Activated naive CD4-positive, alpha-beta T cell treated with anti-CD3 and anti-CD28 coated beads, Interleukin-2, amount 10 ng/mL, durations not matched to agents 7 days and 5 days (primary cell): ENCODE data around the gene CERK.

Experiments used
- CTCF ChIA-PET: fragments of 350-600 bp; sonication (Branson Sonifier 250); formaldehyde crosslinking; loops from one replicate; lab custom pipeline; 2021; ENCODE audit warnings: antibody characterized with exemption; lab: Charles Lee
- DNase-seq: peaks from one replicate; pipeline ENCODE4 v3.0.0-alpha.2; 2020
- H3K27ac Mint-ChIP-seq: one replicate; pipeline ENCODE4 v1.8.0; 2021; ENCODE audit warnings: mild to moderate bottlenecking, moderate library complexity, mixed read lengths
- H3K27me3 Mint-ChIP-seq: one replicate; pipeline ENCODE4 v1.8.0; 2021; ENCODE audit warnings: mild to moderate bottlenecking, mixed read lengths
- H3K36me3 Mint-ChIP-seq: one replicate; pipeline ENCODE4 v1.8.0; 2021; ENCODE audit warnings: mixed read lengths
- H3K4me1 Mint-ChIP-seq: one replicate; pipeline ENCODE4 v1.8.0; 2021; ENCODE audit warnings: mixed read lengths
- H3K4me3 Mint-ChIP-seq: one replicate; pipeline ENCODE4 v1.8.0; 2021; ENCODE audit warnings: mild to moderate bottlenecking, moderate library complexity, mixed read lengths
- H3K9me3 Mint-ChIP-seq: one replicate; pipeline ENCODE4 v1.8.0; 2021; ENCODE audit warnings: mixed read lengths

Gene CERK

DNA sequence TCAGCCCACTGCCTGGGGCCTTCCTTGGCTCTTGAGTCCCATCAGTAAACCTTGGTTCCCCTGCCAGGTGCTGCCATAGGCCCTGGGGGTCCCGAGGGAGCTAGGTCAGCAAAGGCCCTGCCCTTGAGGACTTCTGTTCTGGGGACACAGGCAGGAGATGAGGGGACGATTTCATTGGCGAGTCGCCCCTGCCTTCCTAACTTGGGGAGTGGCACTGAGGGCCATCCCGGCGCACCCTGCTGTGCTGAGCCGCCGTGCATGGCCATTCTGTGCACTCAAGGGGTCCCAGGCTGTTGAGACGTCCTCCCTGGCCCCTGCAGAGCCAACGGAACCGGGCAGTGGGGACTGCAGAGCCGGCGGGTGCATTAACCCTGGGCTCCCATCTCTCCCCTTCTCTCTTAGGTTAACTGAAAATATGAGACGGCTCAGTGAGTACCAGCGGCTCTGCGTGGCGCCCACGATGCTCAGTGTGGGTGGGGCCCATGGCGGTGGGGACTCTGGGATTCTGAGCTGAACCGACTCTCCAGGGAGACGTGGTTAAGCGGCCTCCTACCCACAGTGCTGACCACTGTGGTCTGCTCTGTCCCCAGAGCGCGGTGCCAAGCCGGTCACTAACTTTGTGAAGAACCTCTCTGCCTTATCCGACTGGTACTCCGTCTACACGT is 74.5 kb downstream of the CERK start:
- H3K27me3 Mint-ChIP-seq = no peaks in the 10 kb centered on the region
- no peak overlapping the region for H3K27ac Mint-ChIP-seq
- peaks cover 16% of the 10 kb centered on the region for H3K4me1 Mint-ChIP-seq
- no peak overlapping the region for H3K4me3 Mint-ChIP-seq
- CTCF ChIA-PET = no interaction called here
- no peaks in the 10 kb centered on the region for H3K9me3 Mint-ChIP-seq
- H3K36me3 Mint-ChIP-seq = no peaks in the 10 kb centered on the region
- DNase-seq = no peak

DNA sequence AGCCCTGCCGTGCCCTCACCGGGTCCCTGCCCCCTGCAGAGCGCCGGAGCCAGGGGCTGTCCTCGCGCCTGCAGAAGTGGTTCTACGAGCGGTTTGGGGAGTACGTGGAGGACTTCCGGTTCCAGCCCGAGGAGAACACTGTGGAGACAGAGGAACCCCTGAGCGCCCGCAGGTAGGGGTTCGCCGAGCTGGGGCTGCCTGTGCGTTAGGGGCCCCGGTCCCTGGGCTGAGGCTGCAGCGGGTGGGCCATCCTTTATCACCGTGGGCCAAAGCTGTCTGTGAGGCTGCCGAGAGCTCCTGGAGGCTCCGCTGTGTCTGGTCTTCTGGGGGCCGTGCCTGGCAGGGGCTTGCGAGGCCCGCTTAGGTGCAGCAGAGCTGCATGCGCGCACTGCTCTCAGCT is 75.1 kb downstream of the CERK start:
- Mint-ChIP-seq H3K9me3 (no peaks in the 10 kb centered on the region), H3K27ac (no peak overlapping the region), H3K4me3 (no peak overlapping the region), H3K27me3 (no peaks in the 10 kb centered on the region), H3K4me1 (peaks cover 16% of the 10 kb centered on the region), H3K36me3 (no peaks in the 10 kb centered on the region)
- no peak for DNase-seq
- CTCF ChIA-PET = no interaction called here

DNA sequence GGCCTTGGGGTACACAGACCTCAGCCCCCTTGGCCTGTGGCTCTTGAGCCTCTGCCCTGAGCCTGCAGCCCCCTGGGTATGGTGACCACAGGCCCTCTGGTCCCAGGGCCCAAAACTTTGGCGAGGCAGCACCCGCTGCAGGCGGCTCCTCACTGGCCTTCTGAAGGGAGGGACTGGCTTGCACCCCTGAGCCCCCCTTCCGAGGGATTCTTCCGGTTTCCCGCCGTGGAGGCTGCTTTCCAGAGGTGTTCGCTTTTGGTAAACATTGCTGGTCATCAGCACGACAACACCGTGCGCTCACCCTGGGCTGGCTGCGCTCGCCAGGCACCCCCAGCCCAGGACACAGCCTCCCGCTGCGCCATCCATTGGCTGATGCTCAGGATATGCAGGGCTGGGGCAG is 75.8 kb downstream of the CERK start:
- no peak overlapping the region for H3K27ac Mint-ChIP-seq
- no peak for DNase-seq
- H3K4me3 Mint-ChIP-seq = no peak overlapping the region
- H3K9me3 Mint-ChIP-seq = no peaks in the 10 kb centered on the region
- peaks cover 16% of the 10 kb centered on the region for H3K4me1 Mint-ChIP-seq
- CTCF ChIA-PET = no interaction called here
- H3K27me3 Mint-ChIP-seq = no peaks in the 10 kb centered on the region
- H3K36me3 Mint-ChIP-seq = no peaks in the 10 kb centered on the region

DNA sequence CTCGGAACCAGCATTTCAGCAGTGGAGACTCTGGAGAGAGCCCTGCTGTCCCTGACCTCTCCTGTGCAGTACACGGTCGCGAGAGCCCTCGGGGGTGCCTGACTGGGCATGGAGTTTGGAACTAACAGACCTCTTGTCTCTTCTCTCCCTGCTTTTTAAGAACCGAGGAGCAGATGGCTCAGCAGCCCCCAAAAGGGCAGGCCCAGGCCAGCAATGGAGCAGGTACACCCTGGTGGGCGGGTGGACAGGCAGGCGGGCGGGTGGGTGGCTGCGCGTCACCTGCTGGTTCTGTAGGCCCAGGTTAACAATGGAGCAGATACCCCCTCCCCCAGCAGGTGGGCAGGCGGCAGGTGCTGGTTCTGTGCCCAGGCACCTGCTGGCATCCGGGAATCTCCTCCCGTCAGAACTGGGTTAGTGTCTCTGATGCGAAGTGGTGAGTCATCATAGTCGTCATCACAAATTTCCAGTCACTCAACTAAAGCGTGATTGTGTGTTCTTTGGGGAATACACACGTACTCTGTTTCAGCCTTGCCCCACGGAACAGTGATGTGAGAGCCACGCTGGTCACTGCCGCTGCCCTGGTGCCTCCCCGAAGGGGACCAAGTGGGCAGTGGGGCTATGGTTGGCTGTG is 76.7 kb downstream of the CERK start:
- H3K27ac Mint-ChIP-seq = no peak overlapping the region
- no peak for DNase-seq
- CTCF ChIA-PET = interaction anchor here (1.6 kb wide), 1 partner anchor 98 kb away, joined by 7 read pairs; no protein-coding TSS in a partner anchor
- no peak overlapping the region for H3K4me3 Mint-ChIP-seq
- H3K4me1 Mint-ChIP-seq = peaks cover 16% of the 10 kb centered on the region
- no peaks in the 10 kb centered on the region for H3K36me3 Mint-ChIP-seq
- H3K27me3 Mint-ChIP-seq = no peaks in the 10 kb centered on the region
- no peaks in the 10 kb centered on the region for H3K9me3 Mint-ChIP-seq

DNA sequence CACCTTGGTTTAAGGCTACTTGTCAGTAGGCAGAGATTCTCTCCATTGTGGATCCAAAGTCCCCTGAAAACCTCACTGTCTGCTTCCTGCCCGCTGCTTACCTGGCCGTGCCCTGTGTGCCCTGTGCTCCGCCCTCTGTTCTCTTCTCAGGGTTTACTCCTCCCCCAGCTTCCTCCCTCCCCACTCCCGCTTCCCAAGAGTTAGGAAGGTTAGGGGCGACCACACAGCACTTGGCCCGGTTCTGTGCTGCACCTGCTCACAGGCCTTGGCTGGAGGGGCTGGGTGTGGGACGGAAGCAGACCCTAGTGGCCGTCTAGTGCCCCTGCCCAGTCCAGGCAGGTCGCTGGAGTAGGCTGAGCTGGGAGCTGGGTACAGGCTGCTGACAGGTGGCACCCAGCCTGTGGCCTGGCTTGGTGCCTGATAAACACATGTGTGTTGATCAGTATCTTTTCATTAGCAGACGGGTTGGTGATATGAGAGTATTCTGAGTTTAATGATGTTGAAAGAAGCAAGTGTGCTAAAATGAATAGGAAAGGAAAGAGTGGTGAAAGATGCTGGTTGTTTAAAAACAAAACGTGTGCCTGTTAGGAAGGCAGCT is 77.3 kb downstream of the CERK start:
- no peak for DNase-seq
- Mint-ChIP-seq H3K27ac (peak overlapping the region; percentile 8), H3K4me3 (no peak overlapping the region), H3K4me1 (peaks cover 16% of the 10 kb centered on the region), H3K36me3 (no peaks in the 10 kb centered on the region), H3K9me3 (no peaks in the 10 kb centered on the region), H3K27me3 (no peaks in the 10 kb centered on the region)
- CTCF ChIA-PET = interaction anchor here (1.6 kb wide), 1 partner anchor 97 kb away, joined by 7 read pairs; no protein-coding TSS in a partner anchor

DNA sequence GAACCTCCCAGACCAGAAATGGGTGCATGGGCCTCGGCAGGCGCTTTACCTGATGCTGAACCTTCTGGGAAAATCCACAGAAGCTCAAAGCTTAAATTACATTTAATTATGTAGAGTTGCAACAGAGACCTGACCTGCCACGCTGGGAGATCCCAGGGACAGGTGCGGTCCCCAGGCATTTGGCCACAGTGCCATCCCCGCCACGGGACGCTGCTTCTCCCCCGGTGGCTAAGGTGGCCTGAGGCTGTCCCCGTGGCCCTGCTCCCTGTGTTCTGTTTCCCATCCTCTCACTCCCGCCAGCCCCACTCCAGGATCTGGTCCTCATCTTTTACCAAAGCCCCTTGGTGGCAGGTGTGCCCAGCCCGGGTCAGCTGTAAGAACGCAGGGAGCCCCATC is 78.3 kb downstream of the CERK start:
- Mint-ChIP-seq H3K4me3 (no peak overlapping the region), H3K9me3 (no peaks in the 10 kb centered on the region), H3K4me1 (peaks cover 16% of the 10 kb centered on the region), H3K36me3 (no peaks in the 10 kb centered on the region), H3K27me3 (no peaks in the 10 kb centered on the region), H3K27ac (no peak overlapping the region)
- DNase-seq = no peak
- CTCF ChIA-PET = interaction anchor here (1.6 kb wide), 1 partner anchor 97 kb away, joined by 7 read pairs; no protein-coding TSS in a partner anchor

DNA sequence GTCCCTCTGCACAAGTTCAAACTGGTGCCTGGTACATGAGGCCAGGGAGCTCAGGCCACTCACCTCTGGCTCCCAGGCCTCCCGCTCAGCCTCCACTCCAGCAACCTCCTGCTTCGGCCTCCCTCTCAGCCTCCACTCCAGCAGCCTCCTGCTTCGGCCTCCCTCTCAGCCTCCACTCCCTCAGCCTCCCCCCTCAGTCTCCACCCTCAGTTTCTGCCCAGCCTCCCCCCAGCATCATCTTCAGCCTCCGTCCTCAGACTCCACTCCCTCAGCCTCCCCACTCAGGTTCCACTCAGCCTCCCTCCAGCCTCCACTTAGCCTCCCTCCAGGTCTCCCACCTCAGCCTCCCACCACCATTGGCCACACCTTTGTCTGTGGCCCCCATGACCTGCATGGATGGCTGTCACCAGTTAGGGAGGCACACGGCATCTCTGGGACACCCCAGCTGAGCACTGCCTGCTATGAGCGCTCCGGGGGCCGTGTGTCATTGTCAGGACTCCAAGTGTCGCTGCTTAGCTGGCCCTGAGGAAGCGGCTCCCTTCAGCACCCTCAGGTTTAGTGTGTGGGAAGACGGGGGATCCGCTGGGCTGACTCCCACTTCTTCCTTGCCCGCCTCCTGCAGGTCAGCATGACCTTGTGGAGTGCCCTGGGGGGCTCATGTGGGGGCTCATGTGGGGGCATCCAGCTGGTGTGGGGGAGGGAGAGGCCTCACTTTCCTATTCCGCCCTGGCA is 78.8 kb downstream of the CERK start:
- no peaks in the 10 kb centered on the region for H3K27me3 Mint-ChIP-seq
- no peaks in the 10 kb centered on the region for H3K9me3 Mint-ChIP-seq
- no peaks in the 10 kb centered on the region for H3K36me3 Mint-ChIP-seq
- H3K4me1 Mint-ChIP-seq = peaks cover 19% of the 10 kb centered on the region
- DNase-seq = no peak
- peak overlapping the region; percentile 62 for H3K27ac Mint-ChIP-seq
- no peak overlapping the region for H3K4me3 Mint-ChIP-seq
- CTCF ChIA-PET = no interaction called here

DNA sequence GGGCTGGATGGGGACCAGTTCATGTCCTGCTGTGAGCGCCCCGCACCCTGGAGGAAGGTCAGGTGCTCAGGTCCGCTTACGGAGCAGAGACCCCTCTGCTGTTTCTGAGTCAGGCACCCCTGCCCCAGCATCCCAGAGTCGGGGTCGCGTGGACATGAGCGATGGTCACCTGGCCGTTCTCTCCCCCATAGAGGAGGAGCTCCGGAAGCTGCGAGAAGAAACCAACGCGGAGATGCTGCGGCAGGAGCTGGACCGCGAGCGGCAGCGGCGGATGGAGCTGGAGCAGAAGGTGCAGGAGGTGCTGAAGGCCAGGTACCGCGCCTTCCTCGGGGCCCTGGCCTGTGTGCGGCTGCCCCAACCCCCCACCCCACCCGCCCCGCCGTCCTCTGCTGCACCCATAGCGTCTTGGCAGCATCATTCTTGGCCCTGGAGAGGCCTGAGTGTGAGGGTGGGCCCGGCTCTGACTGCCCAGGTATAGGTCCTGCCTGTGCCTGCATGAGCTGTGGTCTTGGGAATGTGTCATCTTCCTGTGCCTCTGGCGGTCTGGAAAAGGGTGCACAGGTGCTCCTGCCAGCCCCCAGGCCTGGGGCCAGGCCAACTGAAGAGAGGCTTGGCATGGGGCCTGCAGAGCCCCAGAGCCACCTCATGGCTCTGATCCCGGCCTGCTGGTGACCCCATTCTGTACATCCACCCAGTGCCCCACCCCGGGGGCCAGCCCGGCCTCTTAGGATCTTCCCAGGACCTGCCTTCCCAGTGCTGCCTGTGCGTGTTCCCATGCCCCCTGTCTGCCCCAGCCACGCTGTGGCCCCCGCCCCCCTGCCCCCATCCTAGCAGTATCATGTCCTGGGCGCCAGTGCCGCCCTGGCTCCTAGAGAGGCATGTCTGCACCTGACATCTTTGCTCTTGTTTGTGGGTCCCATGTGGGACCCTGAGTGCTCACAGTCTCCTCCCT is 79.8 kb downstream of the CERK start:
- Mint-ChIP-seq H3K9me3 (no peaks in the 10 kb centered on the region), H3K4me3 (no peak overlapping the region), H3K36me3 (no peaks in the 10 kb centered on the region), H3K27me3 (no peaks in the 10 kb centered on the region), H3K4me1 (peaks cover 25% of the 10 kb centered on the region), H3K27ac (peak overlapping the region; percentile 62)
- CTCF ChIA-PET = no interaction called here
- no peak for DNase-seq

DNA sequence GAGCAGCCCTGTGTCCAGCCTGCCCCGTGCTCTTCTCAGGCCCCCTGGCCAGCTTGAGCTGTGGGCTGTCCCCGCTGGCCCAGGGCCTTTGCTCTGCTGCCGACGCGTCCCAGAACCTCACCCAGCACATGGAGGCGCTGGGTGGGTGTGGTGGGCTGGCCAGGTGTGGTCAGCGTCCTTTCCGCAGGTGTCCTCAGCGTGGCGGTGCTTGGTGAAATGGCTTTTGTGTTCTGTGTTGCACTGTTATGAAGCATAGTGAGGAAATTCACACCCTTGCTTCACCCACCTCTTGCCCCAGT is 80.4 kb downstream of the CERK start:
- CTCF ChIA-PET = no interaction called here
- H3K27me3 Mint-ChIP-seq = no peaks in the 10 kb centered on the region
- peaks cover 31% of the 10 kb centered on the region for H3K4me1 Mint-ChIP-seq
- no peak overlapping the region for H3K27ac Mint-ChIP-seq
- no peak for DNase-seq
- no peak overlapping the region for H3K4me3 Mint-ChIP-seq
- H3K36me3 Mint-ChIP-seq = no peaks in the 10 kb centered on the region
- H3K9me3 Mint-ChIP-seq = no peaks in the 10 kb centered on the region

DNA sequence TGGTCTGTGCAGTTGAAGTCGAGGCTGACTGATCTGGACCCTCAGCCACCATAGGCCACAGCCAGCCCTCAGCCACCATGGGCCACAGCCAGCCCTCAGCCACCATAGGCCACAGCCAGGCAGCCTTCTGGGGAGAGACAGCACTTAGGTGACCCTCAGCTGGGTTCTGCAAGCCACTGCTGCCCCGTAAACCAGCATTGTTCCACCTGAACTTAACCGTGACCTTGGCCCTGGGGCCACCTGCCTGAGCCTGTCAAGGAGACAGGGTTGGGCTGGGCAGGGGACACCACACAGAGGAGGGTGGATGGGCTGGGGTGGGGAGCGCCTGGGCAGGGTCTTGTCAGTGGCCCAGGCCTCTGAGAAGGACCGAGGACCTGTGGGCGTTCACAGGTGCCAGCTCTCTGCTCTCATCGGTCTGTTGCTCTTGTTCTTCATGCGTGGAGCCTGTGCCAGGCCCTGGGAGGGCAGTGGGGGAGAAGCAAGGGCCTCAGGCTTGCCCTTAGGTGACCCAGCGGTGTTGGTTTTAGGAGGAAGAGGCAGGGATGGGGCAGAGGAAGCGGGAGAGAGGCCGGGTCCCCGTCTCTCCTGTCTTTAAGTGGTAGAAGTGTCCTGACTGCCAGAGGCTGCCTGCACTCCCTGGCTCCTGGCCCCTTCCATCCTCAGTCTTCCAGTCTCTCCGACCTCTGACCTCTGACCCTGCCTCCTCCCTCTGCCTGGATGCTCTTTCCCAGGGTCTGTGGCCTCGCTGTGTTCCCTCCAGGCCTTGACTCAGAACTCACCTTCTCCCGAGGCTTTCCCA is 81.0 kb downstream of the CERK start:
- Mint-ChIP-seq H3K4me1 (peaks cover 33% of the 10 kb centered on the region), H3K27me3 (no peaks in the 10 kb centered on the region), H3K9me3 (no peaks in the 10 kb centered on the region), H3K27ac (no peak overlapping the region), H3K4me3 (no peak overlapping the region), H3K36me3 (no peaks in the 10 kb centered on the region)
- DNase-seq = no peak
- CTCF ChIA-PET = no interaction called here

DNA sequence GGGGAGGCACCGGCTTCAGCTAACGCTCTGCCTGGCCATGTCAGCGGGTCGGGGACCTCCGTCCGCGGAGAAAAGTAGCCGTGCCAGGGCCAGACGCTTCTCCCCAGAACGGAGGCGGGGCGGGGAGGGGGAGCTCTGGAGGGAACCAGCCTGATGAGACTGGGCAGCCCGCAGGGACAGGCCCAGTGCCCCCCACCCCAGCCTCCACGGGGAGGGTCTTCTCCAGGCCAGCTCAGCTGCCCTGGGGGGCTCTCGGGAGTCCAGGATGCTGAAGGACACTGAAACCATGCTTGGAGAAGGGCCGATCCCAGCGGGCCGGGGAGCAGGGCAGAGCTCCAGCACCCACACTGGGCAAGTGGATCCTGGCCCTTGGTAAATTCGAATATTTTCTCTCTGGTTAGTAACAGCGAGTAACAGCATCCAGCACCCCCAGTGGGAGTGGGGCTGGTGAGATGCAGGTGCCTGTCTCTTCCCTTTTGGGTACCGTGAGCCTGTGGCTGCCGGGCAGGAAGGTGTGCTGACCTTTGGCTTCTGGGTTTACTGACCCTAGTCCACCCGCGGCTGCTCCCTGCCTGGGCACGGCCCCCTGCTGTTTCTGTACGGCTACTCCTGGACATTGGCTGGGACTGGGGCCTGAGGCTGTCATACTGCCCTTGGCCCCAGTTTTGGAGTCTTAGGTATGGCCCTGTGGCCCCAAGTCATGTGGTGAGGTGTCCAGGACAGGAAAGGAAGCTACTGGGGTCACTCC is 82.0 kb downstream of the CERK start:
- no peaks in the 10 kb centered on the region for H3K27me3 Mint-ChIP-seq
- CTCF ChIA-PET = no interaction called here
- no peaks in the 10 kb centered on the region for H3K36me3 Mint-ChIP-seq
- H3K27ac Mint-ChIP-seq = no peak overlapping the region
- no peaks in the 10 kb centered on the region for H3K9me3 Mint-ChIP-seq
- H3K4me1 Mint-ChIP-seq = peaks cover 35% of the 10 kb centered on the region
- no peak for DNase-seq
- H3K4me3 Mint-ChIP-seq = no peak overlapping the region

DNA sequence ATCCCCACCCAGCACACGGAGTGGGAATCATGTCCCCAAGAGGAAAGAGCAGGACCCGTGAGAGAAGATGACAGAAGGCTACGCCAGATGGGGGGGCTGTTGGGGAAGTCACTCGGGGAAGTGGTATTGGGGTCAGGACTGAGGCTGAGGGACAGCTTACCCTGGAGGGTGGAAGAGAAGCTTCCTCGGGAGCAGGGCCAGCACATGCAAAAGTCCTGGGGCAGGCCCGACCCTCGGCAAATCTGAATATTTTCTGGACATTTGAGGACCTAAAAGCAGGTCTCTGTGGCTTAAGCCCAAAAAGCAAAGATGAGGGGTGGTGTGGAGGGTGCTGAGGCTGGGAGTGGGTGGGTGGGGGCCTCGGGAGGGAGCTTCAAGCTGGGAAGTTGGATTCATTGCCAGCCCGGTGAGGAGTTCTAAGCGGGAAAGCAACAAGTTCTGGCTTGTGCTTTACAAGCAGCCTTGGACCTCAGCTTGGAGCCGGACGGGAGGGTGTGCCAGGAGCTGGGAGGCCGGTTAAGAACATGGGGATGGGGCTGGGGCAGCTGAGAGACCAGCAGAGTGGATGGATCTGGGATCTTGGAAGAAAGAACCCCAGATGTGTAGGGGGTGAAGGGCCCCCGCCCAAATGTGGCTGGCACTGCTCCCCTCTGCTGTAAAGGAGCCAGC is 83.0 kb downstream of the CERK start:
- H3K27me3 Mint-ChIP-seq = no peaks in the 10 kb centered on the region
- H3K36me3 Mint-ChIP-seq = no peaks in the 10 kb centered on the region
- H3K9me3 Mint-ChIP-seq = no peaks in the 10 kb centered on the region
- H3K4me3 Mint-ChIP-seq = no peak overlapping the region
- CTCF ChIA-PET = interaction anchor here (0.7 kb wide), 1 partner anchor 269 kb away, joined by 3 read pairs; no protein-coding TSS in a partner anchor
- no peak for DNase-seq
- H3K4me1 Mint-ChIP-seq = peaks cover 25% of the 10 kb centered on the region
- no peak overlapping the region for H3K27ac Mint-ChIP-seq
